HG02885 (cell line): Measurements from ENCODE around the gene CEMIP.

ENCODE experiments used
- ATAC-seq: cut with Tn5 transposase; IDR thresholded peaks from one replicate; pipeline ENCODE4 v1.9.1; 2021; ENCODE audit warnings: mild to moderate bottlenecking; ENCODE audit not compliant: unreplicated experiment, poor library complexity

CEMIP gene

DNA sequence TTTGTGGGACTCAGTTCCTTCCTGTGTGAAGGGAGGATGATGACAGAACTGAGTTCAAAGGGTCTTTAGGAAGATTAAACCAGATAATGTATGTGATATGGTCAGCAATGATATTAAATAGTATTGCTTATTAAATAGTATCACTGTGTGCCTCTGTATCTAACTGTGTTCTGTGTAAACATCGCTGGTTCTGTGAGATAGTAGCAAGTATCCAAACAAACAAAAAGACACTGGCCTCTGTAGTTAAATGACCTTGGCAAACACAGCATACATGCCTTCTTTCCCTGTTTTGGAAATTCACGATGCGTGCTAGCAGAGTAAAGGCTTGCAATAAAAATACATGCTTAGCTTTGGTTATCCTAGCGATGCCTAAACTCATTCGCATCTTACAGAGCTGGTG is 134.4 kb downstream of the CEMIP start:
- no peak for ATAC-seq

DNA sequence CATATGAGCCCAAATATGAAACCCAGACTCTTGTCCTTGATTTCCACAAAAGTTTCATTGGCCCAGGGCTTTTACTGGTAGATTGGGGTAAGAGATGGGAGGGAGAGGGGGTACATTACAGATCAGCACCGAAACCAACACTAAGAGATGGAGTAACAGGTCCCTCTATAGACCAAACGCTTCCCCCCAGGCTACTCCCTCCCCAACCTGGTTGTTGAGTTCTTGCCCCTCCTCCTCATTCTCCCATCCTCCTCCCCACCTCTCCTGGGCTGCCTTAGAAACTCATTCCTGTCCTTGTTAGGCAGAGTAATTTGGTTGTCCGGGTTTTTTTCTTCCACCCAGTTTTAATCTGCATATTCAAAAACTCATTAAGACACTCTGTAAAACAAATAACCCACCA is 136.3 kb downstream of the CEMIP start:
- ATAC-seq = no peak

DNA sequence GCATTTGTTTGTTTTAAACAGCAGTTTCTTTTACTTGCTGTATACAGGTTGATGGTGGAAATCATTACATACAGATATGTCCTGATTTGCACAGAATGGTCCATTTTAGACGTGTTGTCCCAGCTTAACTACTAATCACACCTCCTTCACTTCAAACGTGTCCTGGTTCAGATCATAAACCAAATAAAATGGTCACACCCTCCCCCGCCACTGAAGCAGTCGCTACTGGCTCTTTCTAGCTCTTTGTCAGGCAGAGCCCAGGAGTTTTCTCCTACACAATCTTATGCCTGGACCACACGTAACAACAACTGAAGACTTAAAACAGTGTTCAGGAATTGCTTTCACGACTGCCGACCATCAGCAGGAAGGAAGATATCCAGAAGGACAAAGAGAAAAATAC is 136.9 kb downstream of the CEMIP start:
- no peak for ATAC-seq

DNA sequence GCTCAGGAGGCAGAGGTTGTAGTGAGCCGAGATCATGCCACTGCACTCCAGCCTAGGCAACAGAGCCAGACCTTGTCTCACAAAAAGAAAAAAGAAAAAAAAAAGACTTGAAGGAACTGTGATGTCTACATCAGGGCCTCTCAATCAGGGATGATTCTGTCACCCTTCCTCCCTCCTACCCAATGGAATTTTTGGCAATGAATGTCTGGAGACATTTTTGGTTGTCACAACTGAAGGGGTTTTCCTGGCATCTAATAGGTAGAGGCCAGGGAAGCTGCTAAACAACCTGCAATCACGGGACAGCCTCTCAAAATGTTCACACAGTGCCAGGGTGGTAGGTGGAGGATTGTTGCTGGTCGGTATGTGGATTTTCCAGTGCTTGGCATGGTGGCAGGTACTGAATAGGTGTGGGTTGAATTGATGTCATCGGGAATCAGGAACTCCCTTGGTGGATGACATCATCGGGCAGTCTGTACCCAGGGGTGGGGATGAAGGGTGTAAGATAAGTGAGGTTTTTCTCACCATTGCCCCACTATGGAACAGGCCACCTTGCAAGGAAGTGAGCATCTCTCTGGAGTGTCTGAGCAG is 139.1 kb downstream of the CEMIP start:
- ATAC-seq = no peak

DNA sequence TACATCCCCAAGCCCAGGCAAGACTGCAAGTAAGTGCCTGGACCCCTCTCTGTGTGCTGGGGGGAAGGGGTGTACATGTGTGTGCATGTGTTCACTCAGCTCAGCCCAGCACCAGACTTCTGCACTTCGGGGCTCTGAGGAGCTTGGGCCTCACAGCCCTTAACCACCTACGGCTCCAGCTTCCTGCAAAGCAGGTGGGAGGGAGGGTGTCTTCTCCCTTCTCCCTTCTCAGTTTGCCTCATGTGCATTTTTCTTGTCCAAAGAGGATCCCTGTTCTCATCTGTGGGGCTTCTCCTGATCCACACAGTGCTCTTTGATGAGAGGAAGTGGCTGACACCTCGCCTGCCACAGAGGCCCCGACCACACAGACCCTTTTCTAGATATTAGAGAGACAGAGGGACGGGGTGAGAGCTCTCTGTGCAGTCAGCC is 141.1 kb downstream of the CEMIP start:
- ATAC-seq = no peak

DNA sequence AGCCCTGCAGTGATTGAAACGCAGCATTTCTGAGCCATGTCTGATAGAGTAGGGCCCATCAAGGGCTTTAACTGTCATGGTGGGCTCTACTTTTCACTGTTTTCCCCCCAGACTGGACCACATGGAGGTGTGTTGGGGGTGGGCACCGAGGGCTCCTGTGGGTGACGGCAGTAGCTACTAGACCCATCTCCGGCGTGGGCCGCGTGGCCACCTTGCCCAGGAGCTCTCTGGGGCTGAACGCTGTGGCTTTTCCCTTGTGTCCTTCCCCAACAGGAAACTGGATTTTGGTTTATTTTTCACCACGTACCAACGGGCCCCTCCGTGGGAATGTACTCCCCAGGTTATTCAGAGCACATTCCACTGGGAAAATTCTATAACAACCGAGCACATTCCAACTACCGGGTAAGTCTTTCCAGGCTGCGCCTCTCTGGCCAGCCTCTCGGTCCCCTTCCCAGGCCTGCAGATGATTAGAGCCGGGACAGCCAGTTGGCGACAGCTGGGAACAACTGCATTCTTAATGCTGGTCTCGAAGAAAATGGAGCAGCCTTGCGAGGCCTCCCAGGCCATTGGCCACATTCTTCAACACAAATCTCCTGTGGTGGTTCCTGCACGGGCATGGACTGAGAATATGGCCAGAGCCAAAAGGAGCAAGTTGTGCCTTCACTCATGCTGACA is 142.7 kb downstream of the CEMIP start:
- ATAC-seq = no peak

DNA sequence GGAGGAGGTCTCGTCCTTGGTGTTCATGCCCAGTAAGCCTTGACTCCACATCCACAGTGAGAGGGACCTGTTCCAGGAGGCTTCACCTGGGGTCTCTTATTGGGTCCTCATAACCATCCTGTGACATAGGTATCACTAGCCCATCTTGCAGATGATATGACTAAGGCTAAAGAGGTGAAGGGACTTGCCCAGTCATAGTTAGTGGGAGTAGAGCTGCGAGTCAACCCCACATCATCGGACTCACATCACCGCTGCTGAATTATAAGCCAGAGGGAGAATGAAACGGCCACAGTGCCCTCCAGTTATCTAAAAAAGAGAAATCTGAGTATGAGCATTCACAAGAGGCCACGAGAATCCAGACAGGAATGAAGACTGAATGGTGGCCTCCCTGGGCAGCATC is 144.5 kb downstream of the CEMIP start:
- ATAC-seq = no peak

DNA sequence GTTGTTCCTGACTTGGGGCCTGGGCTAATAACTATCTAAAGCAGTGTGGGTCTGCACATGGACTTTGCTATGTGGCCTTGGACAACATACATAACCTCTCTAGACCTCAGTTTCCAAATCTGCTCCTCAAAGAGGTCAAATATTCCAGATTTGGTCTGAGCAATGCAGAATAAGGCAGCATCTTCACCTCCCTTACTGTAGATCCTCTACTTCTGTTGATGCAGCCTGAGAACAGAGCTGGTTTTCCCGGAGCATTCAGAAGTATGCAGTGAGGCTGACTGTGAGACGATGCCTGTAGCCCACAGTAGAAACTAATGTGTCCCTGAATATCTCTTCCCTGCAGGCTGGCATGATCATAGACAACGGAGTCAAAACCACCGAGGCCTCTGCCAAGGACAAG is 145.1 kb downstream of the CEMIP start:
- ATAC-seq = no peak

DNA sequence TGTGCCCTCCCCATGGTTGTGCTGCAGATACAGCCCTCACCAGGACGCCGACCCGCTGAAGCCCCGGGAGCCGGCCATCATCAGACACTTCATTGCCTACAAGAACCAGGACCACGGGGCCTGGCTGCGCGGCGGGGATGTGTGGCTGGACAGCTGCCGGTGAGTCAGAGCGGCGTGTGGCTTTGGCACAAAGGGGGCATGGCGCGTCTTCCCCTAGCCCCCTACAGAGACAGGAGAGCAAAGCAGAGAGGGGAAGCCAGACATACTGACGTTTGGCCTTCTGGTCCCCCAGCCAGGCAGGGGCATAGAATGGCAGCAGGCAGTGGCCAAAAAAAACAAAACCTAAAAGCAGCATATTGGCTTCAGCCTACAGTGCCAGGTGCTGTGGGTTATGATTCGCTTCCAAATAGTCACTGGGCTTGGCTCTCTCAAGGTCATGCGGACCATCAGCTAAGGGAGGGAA is 146.5 kb downstream of the CEMIP start:
- ATAC-seq = no peak

DNA sequence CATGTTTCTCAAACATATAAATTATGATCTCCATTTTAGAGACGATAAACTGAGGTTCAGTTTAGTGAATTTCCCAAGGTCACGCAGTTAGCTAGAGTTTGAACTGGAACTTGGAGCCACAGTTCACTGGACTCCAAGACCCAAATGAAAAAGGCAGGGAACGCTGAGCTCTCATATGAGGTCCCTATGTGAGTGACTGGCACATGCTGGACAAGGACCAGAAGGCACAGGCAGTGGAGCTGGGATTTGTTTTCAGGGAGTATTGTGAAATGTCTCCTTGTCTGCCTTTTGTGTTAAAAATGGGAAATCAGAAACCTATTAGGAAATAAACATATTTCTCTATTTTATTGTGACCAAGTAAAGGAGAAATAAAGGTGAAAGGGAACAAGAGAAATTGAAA is 147.0 kb downstream of the CEMIP start:
- no peak for ATAC-seq

DNA sequence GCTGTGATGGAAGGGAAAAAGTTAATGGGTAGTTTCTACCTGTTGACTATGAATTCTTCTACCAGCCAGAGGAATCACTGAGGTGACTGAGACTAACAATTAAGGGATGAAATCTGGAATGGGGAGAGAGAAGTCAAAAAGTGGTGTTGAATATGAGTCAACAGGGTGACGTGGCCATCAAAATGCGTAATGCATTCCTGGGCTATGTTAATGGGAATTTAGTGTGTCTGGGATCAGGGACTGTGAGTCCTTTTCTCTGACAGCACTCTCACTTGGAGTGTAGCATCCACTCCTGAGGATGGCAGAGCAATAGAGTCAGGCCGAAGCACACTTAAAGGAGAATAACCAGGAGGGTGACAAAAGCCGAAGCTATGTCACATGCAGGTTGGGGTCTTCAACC is 150.1 kb downstream of the CEMIP start:
- ATAC-seq = no peak

DNA sequence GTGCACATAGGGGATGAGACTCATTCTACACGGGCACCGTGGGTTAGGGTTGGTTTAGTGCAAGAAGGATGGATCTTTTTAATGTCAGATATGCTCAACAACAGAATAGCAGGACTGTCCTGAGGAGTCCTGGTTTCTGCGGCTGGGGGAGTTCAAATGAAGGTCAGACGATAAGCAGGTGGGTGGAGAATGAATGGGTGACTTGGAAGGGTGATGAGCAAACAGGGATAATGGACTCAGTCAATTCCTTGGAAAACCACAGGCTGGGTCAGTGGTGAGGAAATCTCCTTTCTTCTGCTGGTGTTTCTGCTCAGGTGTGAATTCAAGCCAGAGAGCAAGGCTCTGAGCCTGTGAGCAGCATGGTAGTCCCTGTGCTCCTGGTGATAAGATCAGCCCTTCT is 150.5 kb downstream of the CEMIP start:
- no peak for ATAC-seq

DNA sequence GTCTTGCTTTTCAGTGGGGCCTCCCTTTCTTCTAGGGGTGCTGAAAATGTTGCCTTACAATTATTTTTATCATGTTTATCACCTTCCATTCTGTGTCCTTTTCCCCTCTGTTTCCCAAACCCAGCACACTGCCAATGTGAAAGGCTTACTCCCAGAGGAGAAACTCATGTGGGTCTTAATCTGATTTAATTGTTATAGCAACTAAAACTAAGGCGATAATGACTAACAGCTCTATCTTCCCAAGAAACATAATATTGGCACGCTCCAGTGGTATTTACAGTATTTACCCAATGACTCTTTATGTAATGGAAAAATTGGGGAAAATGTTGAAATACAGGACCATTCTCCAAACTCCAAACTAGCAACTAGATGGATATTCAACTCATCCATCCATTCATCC is 152.0 kb downstream of the CEMIP start:
- no peak for ATAC-seq

DNA sequence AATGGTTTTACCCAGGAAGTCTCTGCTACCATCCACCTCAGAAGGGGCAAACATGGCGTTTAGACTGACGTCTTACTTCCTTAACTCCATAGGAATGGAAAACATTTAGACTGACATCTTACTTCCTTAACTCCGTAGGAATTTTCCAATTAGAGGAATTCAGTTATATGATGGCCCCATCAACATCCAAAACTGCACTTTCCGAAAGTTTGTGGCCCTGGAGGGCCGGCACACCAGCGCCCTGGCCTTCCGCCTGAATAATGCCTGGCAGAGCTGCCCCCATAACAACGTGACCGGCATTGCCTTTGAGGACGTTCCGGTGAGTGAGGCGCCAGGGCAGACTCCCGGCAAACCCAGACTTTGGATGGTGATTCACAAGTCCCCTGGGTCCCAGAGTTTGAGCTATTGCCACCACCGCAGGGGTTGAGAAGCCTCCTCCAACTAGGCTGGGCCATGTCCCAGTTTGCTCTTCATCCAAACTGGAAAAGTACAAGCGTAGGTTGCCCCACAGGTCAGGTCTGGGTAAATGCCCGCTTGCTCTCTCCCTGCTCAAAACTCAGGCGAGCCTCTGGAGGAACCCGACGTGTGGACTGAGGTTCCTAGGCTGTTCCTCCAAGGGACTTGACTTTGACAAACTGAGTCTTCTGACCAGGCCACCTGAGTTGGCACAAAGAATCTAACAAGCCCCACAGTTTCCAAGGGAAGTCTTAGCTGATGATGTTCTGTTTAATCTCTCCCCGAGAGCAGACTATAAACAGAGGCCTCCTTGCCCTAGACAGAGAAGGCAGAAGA is 152.7 kb downstream of the CEMIP start:
- ATAC-seq = no peak

DNA sequence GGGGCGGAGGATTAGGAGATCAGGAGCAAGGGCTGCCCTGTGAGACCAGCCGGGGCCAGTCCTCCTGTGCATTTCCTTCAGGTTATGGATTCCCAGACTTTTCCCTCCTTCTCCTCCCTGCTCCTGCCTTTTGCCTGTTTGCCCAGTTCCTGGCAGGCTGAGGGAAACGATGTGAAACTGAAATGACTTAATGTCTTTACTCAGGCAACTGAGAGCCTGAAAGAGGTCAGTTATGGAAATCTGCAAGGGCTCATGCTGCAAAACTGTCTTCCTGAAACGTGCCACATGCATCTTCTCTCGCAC is 153.3 kb downstream of the CEMIP start:
- no peak for ATAC-seq

DNA sequence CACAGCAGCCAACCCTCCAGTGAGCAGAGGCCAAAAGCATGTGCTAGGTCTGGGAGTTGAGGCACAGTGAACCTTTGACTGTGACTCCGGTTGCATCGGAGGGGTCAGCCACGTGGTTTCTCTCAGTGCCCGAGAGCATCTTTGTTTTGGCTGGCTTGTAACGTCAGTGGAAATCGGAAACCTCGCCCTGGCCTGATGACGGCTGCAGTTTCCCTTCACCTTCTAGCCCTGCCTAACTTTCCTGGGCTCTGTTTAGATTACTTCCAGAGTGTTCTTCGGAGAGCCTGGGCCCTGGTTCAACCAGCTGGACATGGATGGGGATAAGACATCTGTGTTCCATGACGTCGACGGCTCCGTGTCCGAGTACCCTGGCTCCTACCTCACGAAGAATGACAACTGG is 153.8 kb downstream of the CEMIP start:
- no peak for ATAC-seq

DNA sequence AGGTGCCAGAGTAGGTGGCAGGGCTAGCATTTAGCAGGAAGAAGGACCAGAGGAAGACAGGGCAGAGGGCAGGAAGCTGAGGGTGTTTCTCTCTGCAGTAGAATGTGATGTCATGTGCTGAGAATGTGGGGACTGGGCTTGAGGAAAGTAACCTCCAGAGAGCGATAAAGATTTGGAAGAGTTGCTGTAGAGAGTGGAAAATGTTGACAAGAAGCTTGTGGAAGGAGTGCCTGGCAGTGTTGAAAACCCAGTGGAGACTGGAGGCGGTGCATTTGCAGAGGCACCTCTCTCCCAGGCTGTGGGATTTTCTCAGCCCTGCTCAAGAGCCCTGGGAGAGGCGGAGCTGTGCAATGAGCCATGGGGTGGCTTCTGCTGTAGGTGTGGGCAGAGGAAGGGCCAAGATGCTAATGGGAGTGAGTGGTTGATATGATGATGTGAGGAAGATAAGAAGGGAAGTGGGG is 155.6 kb downstream of the CEMIP start:
- ATAC-seq = no peak

DNA sequence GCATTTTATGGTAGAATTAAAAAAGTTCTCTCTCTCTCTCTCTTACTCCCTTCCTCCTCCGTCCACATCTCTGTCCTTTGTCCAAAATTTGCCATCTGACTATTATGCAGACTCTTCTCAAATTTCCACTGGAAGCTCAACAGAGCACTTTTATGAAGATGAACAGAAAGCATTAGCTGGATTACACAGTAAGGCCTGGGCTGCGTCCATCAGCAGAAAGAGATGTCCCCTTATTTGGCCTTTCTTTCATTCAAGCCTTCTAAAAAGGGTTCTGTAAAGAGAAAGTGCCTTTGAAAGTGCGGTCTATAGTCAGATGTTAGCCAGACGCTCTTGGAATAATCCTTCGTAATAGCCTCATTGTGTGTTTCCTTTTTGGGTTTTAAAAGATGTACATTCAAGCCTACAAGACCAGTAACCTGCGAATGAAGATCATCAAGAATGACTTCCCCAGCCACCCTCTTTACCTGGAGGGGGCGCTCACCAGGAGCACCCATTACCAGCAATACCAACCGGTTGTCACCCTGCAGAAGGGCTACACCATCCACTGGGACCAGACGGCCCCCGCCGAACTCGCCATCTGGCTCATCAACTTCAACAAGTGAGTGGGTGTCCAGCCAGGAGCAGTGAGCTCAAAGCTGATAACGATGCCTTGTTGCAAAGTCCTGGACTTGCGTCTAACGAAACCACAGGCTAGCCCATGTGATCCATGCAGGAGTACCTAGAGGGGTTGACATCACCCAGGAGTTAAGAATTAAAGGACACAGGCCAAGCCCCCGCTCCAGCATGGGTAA is 157.3 kb downstream of the CEMIP start:
- ATAC-seq = no peak

DNA sequence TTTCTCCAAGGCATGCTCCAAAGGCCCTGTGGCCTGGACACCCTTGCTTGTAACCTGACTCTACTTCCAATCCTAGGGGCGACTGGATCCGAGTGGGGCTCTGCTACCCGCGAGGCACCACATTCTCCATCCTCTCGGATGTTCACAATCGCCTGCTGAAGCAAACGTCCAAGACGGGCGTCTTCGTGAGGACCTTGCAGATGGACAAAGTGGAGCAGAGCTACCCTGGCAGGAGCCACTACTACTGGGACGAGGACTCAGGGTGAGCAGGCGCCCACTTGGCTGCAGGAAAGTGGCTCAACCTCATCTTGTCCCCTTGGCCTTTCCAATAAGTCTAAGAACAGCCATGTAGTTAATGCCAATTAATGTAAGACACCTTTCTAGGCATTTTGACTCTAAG is 158.5 kb downstream of the CEMIP start:
- no peak for ATAC-seq

DNA sequence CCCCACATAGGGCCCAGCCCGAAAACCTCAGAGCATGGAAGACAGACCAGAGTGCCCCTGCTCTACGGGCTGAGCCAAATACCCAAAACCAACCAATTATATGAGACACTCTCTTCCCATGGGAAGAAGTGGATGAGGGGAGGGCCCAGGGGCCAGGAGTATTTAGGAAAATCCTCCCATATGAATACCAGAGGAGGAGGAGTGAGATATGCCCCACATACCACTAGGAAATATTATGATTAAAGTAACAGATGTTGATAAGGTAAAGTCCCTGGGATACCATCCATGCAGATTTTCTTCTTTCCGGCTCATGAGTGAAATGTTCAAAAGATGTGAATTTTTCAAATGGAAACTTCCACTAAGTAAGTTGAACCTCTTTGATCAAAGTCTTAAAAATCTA is 160.0 kb downstream of the CEMIP start:
- ATAC-seq = no peak

DNA sequence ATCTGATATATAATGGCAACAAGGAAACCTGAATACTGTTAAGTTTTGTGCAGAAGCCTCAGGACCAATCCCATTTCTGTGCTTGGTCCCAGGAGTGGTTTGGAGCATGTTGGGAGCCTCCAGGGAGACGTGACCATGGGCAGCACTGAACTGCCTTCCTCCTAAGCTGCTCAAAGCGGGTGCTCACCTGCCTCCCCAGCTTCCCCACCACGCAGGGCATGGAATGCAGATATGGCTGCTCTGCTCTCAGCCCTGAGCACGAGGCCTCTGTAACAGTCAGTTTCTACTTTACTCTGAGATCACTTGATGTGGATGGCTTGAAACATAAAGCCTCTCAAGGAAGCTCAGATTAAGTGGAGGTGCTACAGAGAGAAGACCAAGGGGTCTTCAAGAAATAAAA is 161.2 kb downstream of the CEMIP start:
- ATAC-seq = no peak
